GM18858 (cell line): ENCODE results near the gene SLC38A6.
A peak's percentile ranks its signal among the peaks of the same experiment; 100 is the strongest.

Experiments
- ATAC-seq: cut with Tn5 transposase; IDR thresholded peaks from one replicate; pipeline ENCODE4 v1.9.1; 2021; ENCODE audit not compliant: unreplicated experiment

The SLC38A6 gene

GRCh38 chr14:60975551-60975950 is 5.5 kb upstream of the SLC38A6 start:
- ATAC-seq: no peak

GRCh38 chr14:60977847-60978246 is 3.2 kb upstream of the SLC38A6 start:
- ATAC-seq: no peak

GRCh38 chr14:60981633-60982455 is 799 bp downstream of the SLC38A6 start:
- ATAC-seq: no peak

- no peak for ATAC-seq
These were observed 3.2 kb downstream of the SLC38A6 start for GRCh38 chr14:60984196-60984595.

GRCh38 chr14:60986500-60986899 is 5.5 kb downstream of the SLC38A6 start:
- ATAC-seq: no peak

GRCh38 chr14:60989599-60989998 is 8.6 kb downstream of the SLC38A6 start:
- no peak for ATAC-seq

GRCh38 chr14:60998617-60999016 is 17.6 kb downstream of the SLC38A6 start:
- no peak for ATAC-seq

- ATAC-seq: no peak
These were observed 18.5 kb downstream of the SLC38A6 start for GRCh38 chr14:60999536-60999935.

- no peak for ATAC-seq
These were observed 22.5 kb downstream of the SLC38A6 start for GRCh38 chr14:61003571-61003970.

- ATAC-seq: no peak
These were observed 38.5 kb downstream of the SLC38A6 start for GRCh38 chr14:61019537-61019936.

GRCh38 chr14:61025251-61026223 is 44.5 kb downstream of the SLC38A6 start:
- peak; percentile 74 for ATAC-seq

- no peak for ATAC-seq
These were observed 45.5 kb downstream of the SLC38A6 start for GRCh38 chr14:61026526-61026925.

GRCh38 chr14:61031026-61031425 is 50.0 kb downstream of the SLC38A6 start:
- ATAC-seq: no peak

GRCh38 chr14:61033054-61033453 is 52.0 kb downstream of the SLC38A6 start:
- no peak for ATAC-seq

- no peak for ATAC-seq
These were observed 52.8 kb downstream of the SLC38A6 start for GRCh38 chr14:61033855-61034254.

- ATAC-seq: peak; percentile 87
These were observed 53.5 kb downstream of the SLC38A6 start for GRCh38 chr14:61034416-61035120.

GRCh38 chr14:61037215-61037614 is 56.2 kb downstream of the SLC38A6 start:
- no peak for ATAC-seq

GRCh38 chr14:61041704-61042103 is 60.7 kb downstream of the SLC38A6 start:
- no peak for ATAC-seq

- ATAC-seq: no peak
These were observed 61.2 kb downstream of the SLC38A6 start for GRCh38 chr14:61042220-61042619.

- ATAC-seq: no peak
These were observed 62.5 kb downstream of the SLC38A6 start for GRCh38 chr14:61043506-61043905.

- ATAC-seq: no peak
These were observed 66.0 kb downstream of the SLC38A6 start for GRCh38 chr14:61047021-61047420.
